ENCODE measurements around the gene RSPH3.
"Not testable (repeated sequence)": the region's sequence is repeated elsewhere in the genome, so short reads cannot be mapped to it uniquely, and the experiment has no call there.

Gene RSPH3

DNA sequence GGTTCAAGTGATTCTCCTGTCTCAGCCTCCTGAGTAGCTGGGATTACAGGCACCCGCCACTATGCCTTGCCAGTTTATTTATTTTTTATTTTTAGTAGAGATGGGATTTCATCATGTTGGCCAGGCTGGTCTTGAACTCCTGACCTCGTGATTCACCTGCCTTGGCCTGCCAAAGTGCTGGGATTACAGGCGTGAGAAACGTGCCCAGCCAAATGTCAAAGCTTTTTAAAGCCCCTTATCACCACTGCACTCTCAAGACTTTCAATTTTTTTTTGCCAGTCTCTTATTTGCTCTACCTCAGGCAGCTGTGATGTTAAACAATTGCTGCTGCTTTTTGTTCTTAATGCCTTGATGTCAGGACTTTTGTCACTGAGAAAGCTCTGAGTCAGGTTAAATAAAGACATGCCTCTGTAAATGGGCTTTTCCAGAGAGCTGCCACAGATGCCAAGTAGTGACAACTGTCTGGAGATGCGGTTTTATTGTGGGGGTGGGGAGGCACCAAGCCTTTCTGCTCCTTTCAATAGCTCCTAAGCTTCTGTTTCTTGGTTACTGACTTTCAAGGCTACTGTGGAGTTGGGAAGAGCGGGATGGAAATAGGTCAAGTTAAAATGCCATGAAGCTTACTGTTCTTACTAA is 29.2 kb downstream of the RSPH3 start:
- DNase-seq, result no peak

GRCh38 chr6:158969148-158969547 is 30.9 kb downstream of the RSPH3 start:
- DNase-seq, result no peak

- no peak for DNase-seq
Observed at GRCh38 chr6:158963020-158963808, 36.8 kb downstream of the RSPH3 start.

- no peak for DNase-seq
Observed at GRCh38 chr6:158962371-158962770, 37.6 kb downstream of the RSPH3 start.

DNA sequence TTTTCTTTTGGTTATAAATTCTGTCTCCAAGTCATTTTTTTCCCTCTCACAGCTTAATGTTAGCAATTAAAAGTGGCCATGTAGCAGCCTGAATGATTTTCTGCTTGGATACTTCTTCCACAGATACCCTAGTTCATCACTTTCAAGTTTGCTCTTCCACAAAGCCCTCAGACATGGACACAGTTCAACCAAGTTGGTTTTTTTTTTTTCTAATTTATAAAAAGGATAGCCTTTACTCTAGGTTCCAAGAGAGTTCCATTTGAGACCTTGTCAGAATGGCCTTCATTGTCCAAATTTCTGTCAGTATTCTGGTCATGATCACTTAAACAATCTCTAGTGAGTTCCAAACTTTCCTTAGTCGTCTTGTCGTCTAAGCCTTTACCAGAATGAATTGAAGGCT is 40.0 kb downstream of the RSPH3 start:
- DNase-seq, result no peak

- no peak for DNase-seq
Observed at GRCh38 chr6:158959552-158959951, 40.5 kb downstream of the RSPH3 start.

DNA sequence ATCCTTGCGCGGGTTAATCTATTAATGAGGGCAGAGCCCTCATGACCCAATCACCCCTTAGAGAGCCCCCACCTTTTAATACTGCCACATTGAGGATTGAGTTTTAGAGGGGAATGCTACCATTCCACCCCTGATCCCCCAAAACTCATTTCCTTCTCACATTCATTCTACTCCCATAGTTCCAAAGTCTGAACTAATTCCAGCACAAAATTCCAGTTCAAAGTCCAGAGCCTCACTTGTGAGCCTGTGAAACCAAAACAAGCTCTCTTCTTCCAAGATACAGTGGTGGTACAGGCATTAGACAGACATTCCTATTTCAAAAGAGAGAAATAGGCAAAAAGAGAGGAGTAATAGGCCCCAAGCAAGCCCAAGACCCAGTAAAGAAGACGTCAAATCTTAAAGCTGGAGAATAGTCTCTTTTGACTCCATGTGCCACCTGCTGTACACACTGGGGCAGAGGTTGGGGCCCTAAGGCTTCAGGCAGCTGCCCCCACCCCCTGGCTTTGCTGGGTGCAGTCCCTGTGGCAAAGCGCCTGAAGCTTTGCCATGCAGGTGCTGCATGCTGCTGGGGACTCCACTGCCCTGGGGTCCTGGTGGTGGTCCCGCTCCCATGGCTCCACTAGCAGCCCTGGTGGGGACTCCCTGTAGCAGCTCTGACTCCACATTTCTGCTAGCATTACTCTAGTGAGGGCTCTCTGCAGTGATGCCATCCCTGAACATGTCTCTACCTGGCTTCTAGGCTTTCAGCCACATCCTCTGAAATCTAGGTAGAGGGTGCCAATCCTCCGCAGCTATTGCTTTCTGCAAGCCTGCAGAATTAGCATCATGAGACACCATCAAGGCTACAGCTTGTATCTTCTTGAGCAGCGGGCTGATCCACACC is 41.3 kb downstream of the RSPH3 start:
- DNase-seq, result no peak

GRCh38 chr6:158955255-158955654 is 44.7 kb downstream of the RSPH3 start:
- no peak for DNase-seq

GRCh38 chr6:158954753-158955152 is 45.2 kb downstream of the RSPH3 start:
- DNase-seq, result no peak

GRCh38 chr6:158952011-158952410 is 48.0 kb downstream of the RSPH3 start:
- DNase-seq, result not testable (repeated sequence)

- DNase-seq, result not testable (repeated sequence)
Observed at GRCh38 chr6:158951565-158951964, 48.4 kb downstream of the RSPH3 start.

DNA sequence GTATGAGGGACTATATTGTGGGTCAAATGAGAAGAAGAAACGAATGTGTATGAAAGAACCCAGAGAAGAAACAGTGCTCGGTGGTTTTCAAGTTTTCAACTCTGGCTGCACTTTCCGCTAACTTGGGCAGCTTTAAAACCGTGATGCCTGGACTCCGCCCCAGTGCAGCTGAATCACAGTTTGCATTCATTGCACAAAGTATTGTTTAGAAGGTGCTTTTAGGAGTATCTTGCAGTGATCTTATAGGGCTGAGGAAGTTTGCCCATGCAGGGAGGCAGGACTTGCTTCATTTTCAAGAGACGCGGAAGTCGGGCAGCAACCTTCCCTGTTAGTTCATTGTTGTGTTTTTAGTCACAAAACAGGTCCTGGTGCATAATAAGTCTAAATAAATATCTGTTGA is 52.7 kb downstream of the RSPH3 start:
- no peak for DNase-seq

DNA sequence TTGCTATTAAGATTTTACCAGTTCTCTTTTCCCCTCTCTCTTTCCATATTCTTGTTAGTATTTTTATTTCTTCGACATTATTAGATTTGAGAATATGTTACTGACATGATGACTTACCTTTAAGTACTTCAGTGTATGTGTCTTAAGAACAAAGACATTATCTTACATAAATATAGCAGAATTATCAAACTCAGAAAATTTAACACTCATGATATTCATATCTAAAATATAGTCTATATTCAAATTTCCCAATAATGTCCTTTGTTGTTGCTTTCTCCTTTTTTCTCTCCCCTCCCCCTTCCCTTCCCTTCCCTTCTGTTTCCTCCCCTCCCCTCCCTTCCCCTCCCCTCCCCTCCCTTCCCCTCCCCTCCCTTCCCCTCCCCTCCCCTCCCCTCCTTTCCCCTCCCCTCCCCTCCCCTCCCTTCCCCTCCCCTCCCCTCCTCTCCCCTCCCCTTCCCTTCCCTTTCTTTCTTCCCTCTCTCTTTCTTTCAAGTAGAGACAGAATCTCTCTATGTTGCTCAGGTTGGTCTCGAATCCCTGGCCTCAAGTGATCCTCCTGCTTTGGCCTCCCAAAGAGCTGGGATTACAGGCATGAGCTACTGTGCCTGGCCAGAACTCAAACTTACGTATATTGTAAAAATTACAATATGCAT is 56.5 kb downstream of the RSPH3 start:
- no peak for DNase-seq

DNA sequence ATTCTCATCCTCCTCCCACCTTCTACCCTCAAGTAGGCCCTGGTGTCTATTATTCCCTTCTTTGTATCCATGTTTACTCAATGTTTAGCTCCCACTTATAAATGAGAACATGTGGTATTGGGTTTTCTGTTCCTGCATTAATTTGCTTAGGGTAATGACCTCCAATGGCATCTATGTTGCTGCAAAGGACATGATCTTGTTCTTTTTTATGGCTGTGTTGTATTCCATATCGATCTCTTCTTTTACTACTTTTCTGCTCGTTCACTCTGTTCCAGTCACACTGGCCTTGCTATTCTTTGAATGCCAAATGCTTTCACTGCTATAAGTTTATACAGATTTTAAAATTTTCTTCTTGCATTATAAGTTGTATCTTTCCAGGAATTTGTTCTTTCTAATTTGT is 57.7 kb downstream of the RSPH3 start:
- DNase-seq, result no peak

GRCh38 chr6:158941246-158941645 is 58.8 kb downstream of the RSPH3 start:
- no peak for DNase-seq

- no peak for DNase-seq
Observed at GRCh38 chr6:158939255-158940159, 60.5 kb downstream of the RSPH3 start.

GRCh38 chr6:158938811-158939254 is 61.2 kb downstream of the RSPH3 start:
- no peak for DNase-seq

DNA sequence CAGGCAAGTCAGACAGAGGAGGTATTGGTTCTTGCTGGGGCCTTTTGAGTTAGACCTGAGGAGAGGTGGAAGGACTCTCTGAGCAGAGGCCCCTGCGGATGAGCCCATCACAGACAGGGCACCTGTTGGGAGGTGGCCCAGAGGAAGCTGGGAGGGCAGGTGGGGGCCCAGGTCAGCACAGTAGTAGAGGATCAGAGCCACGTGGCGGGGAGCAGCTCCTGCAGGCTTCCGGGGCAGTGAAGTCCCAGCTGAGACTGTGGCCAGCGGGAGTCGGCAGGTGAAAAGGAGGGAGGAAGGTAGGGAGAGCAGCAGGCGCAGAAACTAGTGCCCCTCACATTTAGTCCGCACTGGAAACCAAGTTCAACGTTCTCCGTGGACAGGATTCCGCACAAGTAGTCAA is 61.8 kb downstream of the RSPH3 start:
- DNase-seq, result no peak

DNA sequence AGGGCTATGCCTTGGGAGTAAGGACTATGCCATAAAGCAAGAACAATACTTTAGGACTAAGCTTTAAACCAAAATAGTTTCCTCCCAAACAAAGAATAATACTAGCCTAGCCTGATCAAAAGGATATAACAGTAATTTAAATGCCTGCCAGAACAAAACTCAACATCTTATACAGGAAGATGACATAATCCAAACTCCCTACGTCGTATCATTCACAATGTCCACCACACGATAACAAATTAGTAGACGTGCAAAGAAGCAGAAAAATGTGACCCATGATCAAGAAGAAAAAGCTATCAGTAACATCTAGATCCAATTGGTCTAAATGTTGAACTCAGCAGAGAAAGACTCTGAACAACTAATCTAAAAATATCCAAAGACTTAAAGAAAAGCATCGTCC is 65.8 kb downstream of the RSPH3 start:
- no peak for DNase-seq

- no peak for DNase-seq
Observed at GRCh38 chr6:158933079-158933595, 66.9 kb downstream of the RSPH3 start.

GRCh38 chr6:158928068-158928467 is 71.9 kb downstream of the RSPH3 start:
- DNase-seq, result no peak

DNA sequence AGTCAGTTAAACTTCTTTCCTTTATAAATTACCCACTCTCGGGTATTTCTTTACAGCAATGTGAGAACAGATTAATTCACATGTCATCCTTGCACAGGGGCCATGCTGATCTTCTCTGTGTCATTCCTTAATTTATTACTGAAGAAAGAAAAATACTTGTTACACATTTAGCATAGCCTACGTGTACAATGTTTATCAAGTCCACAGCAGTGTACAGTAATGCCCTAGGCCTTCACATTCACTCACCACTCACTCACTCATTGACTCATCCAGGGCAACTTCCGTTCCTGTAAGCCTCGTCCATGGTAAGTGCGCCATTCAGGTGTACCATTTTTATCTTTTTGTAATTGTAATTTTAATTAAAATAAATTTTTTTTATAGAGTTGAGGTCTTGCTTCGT is 73.6 kb downstream of the RSPH3 start:
- DNase-seq, result no peak
